Stimulated activated CD8-positive, alpha-beta memory T cell treated with anti-CD3 and anti-CD28 coated beads, Interleukin-4, amount 100 ng/mL, for 48 hours (primary cell): ENCODE results near the gene PLXDC1.

ENCODE experiments used
- DNase-seq: peaks from one replicate; pipeline ENCODE4 v3.0.0-alpha.2; 2020

The PLXDC1 gene

GRCh38 chr17:39094607-39095308 is 56.7 kb downstream of the PLXDC1 start:
- DNase-seq = peak; percentile 48

- DNase-seq = no peak
These were observed 58.7 kb downstream of the PLXDC1 start for GRCh38 chr17:39092692-39093230.

DNA sequence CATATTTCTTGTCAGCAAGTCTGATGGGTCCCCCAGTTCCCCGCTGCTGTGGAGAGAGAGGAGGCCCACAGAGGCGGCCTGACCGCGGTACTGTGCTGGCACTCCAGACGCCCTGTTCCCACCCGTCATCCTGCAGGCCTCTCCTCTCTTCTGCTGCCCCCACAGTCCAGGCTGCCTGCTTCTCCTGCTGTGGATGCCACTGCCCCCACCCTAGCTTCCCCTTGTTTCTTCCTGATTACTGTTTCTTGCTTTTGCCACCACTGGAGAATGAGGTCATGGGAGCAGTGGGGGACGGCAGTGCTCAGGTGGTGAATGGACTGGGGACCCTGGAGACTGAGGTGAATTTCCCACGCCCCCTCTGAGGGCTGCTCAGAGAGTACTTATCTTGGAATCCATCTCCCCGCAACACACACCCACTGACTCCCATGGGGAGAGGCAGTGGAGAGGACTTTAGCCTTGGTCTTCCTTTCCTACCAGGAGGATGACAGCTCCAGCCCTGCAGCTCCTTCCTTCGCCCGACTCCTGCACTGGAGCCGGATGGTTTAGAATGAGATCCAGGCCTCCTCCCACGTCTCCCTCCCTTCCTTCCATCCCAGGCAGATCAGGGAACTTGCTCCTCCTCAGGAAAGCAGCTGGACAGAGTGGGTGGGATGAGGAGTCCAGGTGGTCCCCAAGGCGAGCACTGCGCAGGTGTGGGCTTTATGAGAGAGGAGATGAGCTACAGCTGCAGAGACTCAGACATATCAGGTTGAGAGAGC is 60.4 kb downstream of the PLXDC1 start:
- DNase-seq = no peak

GRCh38 chr17:39090400-39090799 is 61.0 kb downstream of the PLXDC1 start:
- DNase-seq = no peak

DNA sequence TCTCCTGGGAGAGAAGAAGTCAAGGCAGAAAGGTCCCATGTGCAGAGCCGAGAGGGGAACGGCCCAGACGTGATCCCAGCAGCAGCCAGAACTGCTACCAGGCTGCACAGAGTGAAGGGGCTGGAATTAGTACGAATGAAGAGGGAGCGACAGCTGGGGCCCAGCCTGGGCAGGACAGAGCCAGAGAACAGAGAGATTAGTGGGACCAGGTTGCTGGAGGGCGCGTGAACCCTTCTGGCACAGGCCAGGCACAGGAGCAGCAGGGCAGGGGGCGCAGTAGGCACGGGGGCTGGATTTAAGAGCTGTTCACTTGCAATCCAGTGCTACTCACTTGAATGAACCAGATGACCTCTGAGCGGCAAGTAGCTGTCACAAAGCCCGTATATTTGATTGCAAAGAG is 66.9 kb downstream of the PLXDC1 start:
- DNase-seq = no peak

GRCh38 chr17:39083270-39083669 is 68.2 kb downstream of the PLXDC1 start:
- DNase-seq = no peak

GRCh38 chr17:39082482-39082881 is 69.0 kb downstream of the PLXDC1 start:
- no peak for DNase-seq

DNA sequence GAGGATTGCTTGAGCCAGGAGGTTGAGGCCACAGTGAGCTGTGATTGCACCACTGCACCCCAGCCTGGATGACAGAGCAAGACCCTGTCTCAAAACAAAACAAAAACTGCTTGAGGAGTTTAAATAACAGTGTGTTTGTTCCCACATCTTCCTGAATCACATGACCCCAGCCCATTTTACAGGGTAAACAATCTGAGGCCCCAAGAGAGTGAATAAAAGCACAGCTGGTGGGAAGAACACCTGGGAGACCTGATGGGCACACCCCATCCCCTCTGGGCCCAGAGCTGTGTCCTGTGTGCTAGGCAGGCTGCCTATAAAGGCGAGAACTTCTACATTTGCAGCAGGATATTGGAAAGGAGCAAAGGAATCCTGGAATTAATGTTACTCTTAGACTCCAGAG is 69.6 kb downstream of the PLXDC1 start:
- no peak for DNase-seq

DNA sequence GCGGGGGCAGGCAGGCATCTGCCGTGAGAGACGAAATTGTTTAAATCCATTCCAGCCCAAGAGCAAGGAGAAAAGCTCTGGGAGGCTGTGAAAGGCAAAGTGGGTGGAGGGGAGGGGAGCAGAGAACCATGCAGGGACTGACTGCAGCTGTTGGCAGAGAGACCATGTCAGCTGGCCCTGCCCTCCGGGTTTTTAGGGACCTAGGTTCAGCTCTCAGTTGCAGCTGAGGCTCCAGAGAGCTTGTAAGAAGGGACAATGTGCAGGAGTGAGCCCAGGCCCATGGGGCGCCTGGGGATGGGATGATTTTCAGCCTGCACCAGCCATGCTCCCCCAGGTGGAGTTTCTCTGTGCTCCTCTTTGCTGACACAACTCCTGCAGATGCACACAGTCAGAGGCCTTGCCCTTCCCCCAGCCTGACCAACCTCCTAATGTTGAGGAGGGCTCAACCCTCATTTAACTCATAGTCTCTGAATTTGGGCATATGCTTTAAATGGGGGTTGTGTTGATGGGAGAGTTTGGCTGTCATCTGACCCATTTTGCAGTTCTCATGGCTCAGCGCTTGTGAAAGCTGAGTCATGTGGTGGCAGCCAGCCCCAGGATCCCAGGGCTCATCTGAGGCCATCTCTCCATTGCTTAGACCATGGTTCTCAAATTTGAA is 70.9 kb downstream of the PLXDC1 start:
- DNase-seq = no peak

- DNase-seq = no peak
These were observed 71.6 kb downstream of the PLXDC1 start for GRCh38 chr17:39079836-39080235.

GRCh38 chr17:39077866-39078265 is 73.6 kb downstream of the PLXDC1 start:
- DNase-seq = no peak

DNA sequence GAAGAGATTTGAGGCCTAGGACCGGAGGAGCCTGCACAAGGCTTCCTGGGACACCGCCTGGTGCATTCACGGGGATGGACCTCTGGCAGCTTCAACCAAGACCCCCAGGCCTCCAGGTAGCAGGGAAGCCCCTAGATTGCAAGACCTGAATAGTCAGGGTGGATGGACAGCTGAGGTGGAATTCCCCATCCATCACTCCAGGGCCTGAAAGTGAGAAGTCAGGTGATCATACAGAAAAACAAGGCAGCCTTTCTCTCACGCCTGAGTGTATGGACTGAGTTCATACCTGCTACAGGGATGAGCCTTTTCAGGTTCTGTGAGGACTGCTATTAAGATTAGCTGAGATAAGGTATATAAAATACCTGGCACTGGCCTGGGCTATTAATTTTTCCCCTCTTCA is 74.2 kb downstream of the PLXDC1 start:
- DNase-seq = no peak

- DNase-seq = no peak
These were observed 76.8 kb downstream of the PLXDC1 start for GRCh38 chr17:39074676-39075075.

DNA sequence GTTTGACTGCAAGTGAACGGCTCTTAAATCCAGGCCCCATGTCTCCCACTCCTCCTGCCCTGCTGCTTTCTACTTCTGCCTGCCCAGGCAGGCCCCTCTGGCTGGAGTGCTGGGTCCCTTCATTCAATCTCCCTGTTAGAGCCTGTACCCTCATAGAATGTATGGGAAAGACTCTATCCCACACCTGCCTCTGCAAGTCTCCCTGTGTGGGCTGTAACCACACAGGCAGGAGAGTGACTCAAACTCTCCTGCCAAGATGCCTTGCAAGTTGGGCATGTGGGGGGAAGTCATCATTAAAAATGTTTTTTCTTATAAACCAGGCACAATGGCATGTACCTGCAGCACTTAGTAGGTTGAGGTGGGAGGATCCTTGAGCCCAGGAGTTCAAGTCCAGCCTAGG is 77.5 kb downstream of the PLXDC1 start:
- no peak for DNase-seq

DNA sequence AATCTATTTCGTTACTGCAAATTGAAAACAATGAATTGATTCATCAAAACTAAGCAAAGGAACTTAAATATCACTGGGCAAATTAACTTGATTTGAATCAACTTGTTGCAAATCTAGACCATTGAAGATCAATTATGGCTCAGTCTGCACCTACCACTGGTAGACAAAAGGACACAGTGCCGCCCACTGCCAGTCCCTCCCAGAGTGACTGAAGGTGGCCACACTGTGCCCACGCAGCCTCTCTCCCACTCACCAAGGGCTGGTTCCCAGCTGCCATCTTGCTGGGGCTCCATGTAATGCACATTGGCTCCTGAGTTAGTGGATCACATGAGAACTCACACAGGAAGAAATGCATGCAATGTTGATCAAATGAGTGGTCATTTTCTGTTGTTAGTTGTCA is 78.1 kb downstream of the PLXDC1 start:
- no peak for DNase-seq

GRCh38 chr17:39071573-39071972 is 79.9 kb downstream of the PLXDC1 start:
- DNase-seq = no peak

DNA sequence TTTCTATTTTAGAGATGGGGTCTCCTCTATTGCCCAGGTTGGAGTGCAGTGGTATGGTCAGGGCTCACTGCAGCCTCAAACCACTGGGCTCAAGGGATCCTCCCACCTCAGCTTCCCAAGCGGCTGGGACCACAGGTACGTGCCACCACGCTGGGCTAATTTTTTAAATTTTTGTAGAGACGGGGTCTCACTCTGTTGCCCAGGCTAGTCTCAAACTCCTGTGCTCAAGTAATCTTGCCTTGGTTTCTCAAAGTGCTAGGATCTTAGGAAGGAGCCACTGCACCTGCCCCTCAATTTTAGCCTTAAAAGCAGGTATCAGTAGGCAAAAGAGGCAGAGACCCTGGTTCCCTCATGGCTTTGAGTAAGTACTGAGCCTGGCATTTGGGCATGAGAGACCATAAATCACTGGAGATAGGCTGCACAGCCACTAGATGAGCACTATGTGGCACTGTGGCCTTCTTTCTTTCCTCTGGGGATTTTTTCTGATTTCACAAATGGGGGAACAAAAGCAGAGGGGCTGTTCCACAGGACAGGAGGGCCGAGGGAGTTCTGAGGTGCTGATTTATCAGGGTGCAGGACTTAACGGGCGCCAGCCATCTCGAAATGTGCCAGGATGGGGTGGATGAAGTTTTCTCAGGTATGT is 82.2 kb downstream of the PLXDC1 start:
- no peak for DNase-seq

DNA sequence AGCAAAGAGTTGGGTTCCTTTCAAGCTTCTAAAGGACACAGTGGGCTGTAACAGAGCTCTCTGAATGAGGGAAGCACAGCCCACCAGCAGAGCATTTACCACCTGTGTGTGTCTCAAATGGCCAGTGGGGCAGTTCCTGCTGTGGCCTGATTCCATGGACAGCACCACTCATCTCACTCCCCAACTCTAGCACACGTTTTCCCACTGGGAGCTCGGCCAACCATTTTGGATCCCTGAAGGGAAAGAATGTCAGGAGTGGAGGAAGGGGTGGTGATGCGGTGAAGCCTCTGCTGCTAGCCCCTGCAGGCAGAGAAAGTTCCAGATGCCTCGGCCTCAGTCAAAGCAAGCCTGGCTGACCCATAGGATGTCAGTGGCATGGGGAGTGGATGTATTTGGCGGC is 86.6 kb downstream of the PLXDC1 start:
- no peak for DNase-seq

GRCh38 chr17:39064374-39064773 is 87.1 kb downstream of the PLXDC1 start:
- no peak for DNase-seq

- DNase-seq = no peak
These were observed 87.8 kb downstream of the PLXDC1 start for GRCh38 chr17:39063681-39064069.

GRCh38 chr17:39062846-39063680 is 88.4 kb downstream of the PLXDC1 start:
- DNase-seq = no peak

DNA sequence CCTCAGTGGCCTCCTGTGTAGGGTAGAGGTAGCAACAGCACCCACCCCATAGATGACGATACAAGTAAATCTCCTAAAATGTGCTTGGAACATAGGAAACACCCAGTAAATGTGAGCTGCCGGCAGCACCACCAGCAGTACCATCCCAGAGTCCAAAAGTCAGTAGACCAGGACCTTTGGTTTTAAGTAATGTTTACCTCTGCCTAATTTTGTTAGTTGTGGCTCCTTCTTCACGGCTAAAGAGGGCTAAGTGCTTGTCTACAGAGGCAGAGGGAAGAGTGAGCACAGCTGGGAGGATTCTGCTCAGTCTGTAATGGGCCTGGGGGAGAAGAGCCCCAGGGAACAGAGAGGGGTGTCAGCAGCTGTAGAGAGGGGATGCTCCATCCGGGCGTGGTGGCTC is 92.9 kb downstream of the PLXDC1 start:
- no peak for DNase-seq
